ENCODE results near the gene PRR18.

The PRR18 gene

DNA sequence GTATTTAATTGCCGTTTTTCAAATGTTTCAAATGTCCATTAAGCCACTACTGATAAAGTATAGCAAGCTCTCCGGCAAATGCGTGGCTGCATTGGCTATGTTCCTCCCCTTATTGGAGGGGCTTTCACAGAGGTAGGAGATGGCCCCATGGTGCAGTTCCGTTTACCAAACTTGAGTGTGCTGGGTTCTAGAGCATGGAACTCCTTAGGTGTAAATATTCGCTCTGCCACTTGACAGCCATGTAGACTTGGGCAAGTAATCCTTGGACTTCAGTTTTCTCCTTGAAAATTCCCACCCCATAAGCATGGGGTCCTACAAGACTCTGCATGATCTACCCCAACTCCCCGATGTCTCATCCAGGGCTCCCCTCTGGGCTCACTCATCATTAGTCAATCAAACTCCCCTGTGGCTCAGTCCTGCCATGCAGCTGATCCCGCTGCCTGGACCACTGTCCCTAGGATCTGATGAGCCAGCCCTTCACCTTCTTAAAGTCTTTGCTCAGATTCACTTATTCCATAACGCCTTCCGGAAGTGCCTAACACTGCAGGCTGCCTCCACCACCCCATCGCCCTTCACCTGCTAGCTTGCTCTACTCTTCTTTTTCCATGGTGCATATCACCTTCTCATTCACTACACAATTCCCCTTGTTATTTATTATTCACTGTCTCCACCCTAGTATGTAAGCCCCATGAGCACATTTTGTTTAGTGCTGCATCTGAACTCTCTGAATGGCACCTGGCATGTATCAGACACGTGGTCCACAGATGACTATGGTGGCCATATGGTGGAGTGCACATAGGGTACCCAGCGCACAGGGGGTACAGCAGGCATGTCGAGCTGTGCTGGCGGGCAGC lies 18.8 kb downstream of the PRR18 start:
- no peaks in the 10 kb centered on the region for H3K9me3 ChIP-seq (ENCODE audit: insufficient read depth, low read length, severe bottlenecking)
- H3K79me2 ChIP-seq (ENCODE audit: insufficient read depth, low read length): no peaks in the 10 kb centered on the region
- H3K4me3 ChIP-seq (ENCODE audit: low read depth in 1 of 2, low read length in 2 of 2): no peak overlapping the region
- H3K4me1 ChIP-seq (ENCODE audit: insufficient read depth, low read length): no peaks in the 10 kb centered on the region
- no peak overlapping the region for H3K27ac ChIP-seq (ENCODE audit: low read length)
- H4K20me1 ChIP-seq (ENCODE audit: insufficient read depth, low read length): no peaks in the 10 kb centered on the region
- no peak overlapping the region for H3K4me2 ChIP-seq (ENCODE audit: insufficient read depth, low read length)
- ATAC-seq (ENCODE audit: insufficient read depth, low read depth) (no peak), DNase-seq (no peak)
- no peak for TF ChIP-seq EZH2 (IDR thresholded peaks at IDR 0.05; ENCODE audit: borderline replicate concordance, low read depth, low read length, severe bottlenecking)
- no peak for TF ChIP-seq CTCF (IDR thresholded peaks at IDR 0.05; ENCODE audit: borderline replicate concordance, extremely low read depth, low read length, poor library complexity, severe bottlenecking)
- no peak overlapping the region for H3K9ac ChIP-seq (ENCODE audit: low read depth, low read length)
- H3K36me3 ChIP-seq (ENCODE audit: insufficient read depth, low read length): no peaks in the 10 kb centered on the region
- no peaks in the 10 kb centered on the region for H3K27me3 ChIP-seq (ENCODE audit: insufficient read depth, low read length, poor library complexity)
- H2AFZ ChIP-seq (ENCODE audit: low read depth, low read length): no peak overlapping the region

- no peak overlapping the region for H2AFZ ChIP-seq (ENCODE audit: low read depth, low read length)
- no peak overlapping the region for H3K4me3 ChIP-seq (ENCODE audit: low read depth in 1 of 2, low read length in 2 of 2)
- no peaks in the 10 kb centered on the region for H4K20me1 ChIP-seq (ENCODE audit: insufficient read depth, low read length)
- H3K4me2 ChIP-seq (ENCODE audit: insufficient read depth, low read length): no peak overlapping the region
- no peaks in the 10 kb centered on the region for H3K79me2 ChIP-seq (ENCODE audit: insufficient read depth, low read length)
- H3K4me1 ChIP-seq (ENCODE audit: insufficient read depth, low read length): no peaks in the 10 kb centered on the region
- H3K9ac ChIP-seq (ENCODE audit: low read depth, low read length): no peak overlapping the region
- no peaks in the 10 kb centered on the region for H3K27me3 ChIP-seq (ENCODE audit: insufficient read depth, low read length, poor library complexity)
- no peaks in the 10 kb centered on the region for H3K9me3 ChIP-seq (ENCODE audit: insufficient read depth, low read length, severe bottlenecking)
- TF ChIP-seq CTCF (IDR thresholded peaks at IDR 0.05; ENCODE audit: borderline replicate concordance, extremely low read depth, low read length, poor library complexity, severe bottlenecking) (no peak), EZH2 (IDR thresholded peaks at IDR 0.05; ENCODE audit: borderline replicate concordance, low read depth, low read length, severe bottlenecking) (no peak)
- DNase-seq (no peak), ATAC-seq (ENCODE audit: insufficient read depth, low read depth) (no peak)
- no peak overlapping the region for H3K27ac ChIP-seq (ENCODE audit: low read length)
- no peaks in the 10 kb centered on the region for H3K36me3 ChIP-seq (ENCODE audit: insufficient read depth, low read length)
Measured at GRCh38 chr6:166286839-166287271, 21.3 kb downstream of the PRR18 start.

GRCh38 chr6:166285233-166285632 lies 23.0 kb downstream of the PRR18 start:
- H3K4me1 ChIP-seq (ENCODE audit: insufficient read depth, low read length): no peaks in the 10 kb centered on the region
- H3K9ac ChIP-seq (ENCODE audit: low read depth, low read length): no peak overlapping the region
- no peak for ATAC-seq (ENCODE audit: insufficient read depth, low read depth)
- no peaks in the 10 kb centered on the region for H3K36me3 ChIP-seq (ENCODE audit: insufficient read depth, low read length)
- no peaks in the 10 kb centered on the region for H4K20me1 ChIP-seq (ENCODE audit: insufficient read depth, low read length)
- H3K27ac ChIP-seq (ENCODE audit: low read length): no peak overlapping the region
- H3K79me2 ChIP-seq (ENCODE audit: insufficient read depth, low read length): no peaks in the 10 kb centered on the region
- DNase-seq: no peak
- no peak overlapping the region for H3K4me2 ChIP-seq (ENCODE audit: insufficient read depth, low read length)
- no peaks in the 10 kb centered on the region for H3K9me3 ChIP-seq (ENCODE audit: insufficient read depth, low read length, severe bottlenecking)
- H2AFZ ChIP-seq (ENCODE audit: low read depth, low read length): no peak overlapping the region
- TF ChIP-seq EZH2 (IDR thresholded peaks at IDR 0.05; ENCODE audit: borderline replicate concordance, low read depth, low read length, severe bottlenecking): no peak
- TF ChIP-seq CTCF (IDR thresholded peaks at IDR 0.05; ENCODE audit: borderline replicate concordance, extremely low read depth, low read length, poor library complexity, severe bottlenecking): no peak
- H3K4me3 ChIP-seq (ENCODE audit: low read depth in 1 of 2, low read length in 2 of 2): no peak overlapping the region
- no peaks in the 10 kb centered on the region for H3K27me3 ChIP-seq (ENCODE audit: insufficient read depth, low read length, poor library complexity)
